GM21576 (cell line): ENCODE results near the gene MFN2.
"Not testable (repeated sequence)": the region's sequence is repeated elsewhere in the genome, so short reads cannot be mapped to it uniquely, and the experiment has no call there.

Experiments
- ATAC-seq: cut with Tn5 transposase; IDR thresholded peaks from one replicate; pipeline ENCODE4 v1.9.1; 2021; ENCODE audit warnings: mild to moderate bottlenecking, moderate library complexity; ENCODE audit not compliant: unreplicated experiment

The MFN2 gene

DNA sequence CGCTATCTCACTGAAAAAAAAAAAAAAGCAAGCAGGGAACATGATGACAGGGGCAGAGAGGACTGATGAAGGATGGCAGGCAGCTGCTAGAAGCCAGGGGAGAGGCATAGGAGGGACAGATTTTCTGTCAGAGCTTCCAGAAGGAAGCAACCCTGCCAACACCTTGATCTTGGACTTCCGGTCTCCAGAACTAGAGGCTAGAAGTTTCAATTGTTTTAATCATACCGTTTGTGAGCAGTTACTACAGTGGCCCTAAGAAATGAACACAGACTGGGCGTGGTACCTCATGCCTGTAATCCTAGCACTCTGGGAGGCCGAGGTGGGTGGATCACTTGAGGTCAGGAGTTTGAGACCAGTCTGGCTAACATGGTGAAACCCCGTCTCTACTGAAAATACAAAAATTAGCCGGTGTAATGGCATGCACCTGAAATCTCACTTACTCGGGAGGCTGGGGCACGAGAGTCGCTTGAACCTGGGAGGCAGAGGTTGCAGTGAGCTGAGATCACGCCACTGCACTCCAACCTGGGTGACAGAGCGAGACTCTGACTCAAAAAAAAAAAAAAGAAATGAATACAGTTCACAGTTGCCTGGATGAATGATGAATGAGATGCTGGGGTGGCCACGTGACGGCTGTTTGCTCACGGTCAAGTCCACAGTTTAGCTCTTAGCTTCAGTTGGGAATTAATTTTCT, 64.1 kb downstream of the MFN2 start:
- not testable (repeated sequence) for ATAC-seq

DNA sequence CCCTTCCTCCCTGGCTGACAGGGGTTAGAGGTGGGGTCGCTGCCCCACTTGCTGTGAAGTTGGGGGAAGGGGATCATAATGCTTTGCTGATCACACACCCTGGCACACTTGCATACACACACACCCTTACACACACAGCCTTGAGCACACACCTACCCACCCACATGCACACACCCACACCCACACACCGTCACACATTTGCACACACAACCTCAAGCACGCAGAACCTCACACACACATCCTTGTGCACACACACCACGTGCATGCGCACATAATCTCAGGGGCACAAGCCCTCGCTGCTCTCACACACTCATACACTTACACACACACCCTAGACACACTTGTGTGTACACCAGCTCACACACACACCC, 66.5 kb downstream of the MFN2 start:
- peak; percentile 1 for ATAC-seq

DNA sequence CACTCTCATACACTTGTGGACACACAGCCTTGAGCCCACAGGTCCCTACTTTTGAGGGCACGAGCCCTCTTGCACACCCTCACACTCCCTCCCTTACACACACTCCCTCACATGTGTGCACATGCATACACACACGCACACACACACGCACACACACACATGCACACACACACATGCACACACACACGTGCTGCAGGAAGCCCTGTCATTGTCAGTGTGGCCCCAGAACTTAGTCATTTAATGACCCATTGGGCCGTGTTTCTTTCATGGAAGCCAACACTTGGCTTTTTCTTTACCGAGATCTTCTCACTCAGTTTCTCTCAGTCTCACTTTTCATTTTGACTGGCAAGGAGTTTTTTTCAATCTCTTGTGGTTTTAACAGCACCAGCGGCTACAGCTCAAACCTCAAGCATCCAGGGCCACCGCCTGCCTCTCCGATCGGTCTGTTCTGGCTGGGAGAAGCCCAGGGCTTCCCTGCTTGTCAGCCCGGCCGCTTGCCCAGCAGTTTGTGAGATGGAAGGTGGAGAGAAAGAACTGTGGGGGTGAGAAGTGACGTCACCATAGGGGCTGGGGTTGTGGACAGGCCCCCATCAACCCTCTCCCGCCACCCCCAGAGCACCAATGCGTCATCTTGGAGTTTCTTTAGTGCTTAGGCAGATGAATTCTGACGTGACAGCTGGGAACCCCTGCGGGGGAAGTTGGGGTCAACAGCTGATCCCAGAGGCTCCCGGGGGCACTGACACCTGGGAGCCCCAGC, 67.1 kb downstream of the MFN2 start:
- peak; percentile 30 for ATAC-seq

DNA sequence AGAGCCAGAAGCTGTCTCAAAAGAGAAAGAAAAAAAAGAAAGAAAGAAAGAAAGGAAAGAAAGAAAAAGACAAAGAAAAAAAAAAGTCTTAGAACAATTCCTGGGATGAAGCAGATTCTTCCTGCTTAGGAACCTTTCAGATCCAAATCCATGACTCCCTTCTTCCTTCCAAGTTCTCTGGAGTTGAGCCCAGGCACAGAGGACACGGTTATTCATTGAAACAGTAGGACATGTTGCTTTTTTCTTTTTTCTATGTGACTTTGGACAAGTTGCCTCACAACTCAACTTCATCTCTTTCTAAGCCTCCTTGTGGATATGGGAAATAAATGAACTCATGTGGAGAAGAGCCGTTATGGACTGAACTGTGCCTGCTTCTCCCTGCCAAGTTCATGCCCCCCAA, 68.1 kb downstream of the MFN2 start:
- no peak for ATAC-seq

DNA sequence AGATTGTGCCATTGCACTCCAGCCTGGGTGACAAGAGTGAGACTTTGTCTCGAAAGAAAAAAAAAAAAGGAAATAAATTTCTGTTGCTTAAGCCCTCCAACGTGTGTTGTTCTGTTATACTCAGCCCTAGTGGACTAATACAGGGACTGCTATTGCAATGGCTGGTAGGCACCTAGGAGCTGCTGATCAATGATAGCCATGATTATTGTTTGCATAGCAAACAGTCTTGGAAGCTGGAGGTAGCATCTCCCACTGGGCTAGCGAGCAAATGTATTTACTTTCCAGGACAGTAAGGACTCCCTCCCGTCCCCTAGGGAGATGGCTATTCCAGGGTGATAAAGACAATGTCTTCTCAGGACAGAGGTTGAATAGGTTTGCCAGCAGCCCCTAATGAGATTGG, 69.4 kb downstream of the MFN2 start:
- no peak for ATAC-seq

DNA sequence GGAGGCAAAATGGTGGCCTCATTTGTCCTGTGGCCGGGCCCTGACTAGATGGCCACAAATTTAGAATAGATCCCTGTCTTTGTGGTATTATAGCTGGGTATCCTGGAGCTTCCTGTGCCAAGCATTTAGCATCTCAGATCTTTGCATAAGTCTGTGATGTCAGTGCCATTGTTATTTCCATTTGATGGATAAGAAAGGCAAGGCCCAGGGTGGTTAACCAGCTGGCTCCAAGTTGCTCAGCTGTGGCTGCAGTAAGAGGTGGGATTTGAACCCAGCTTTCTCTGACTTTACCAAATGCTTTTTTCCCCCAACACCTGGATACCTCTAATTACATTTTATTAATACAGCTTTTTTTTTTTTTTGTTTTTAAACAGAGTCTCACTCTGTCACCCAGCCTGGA, 71.1 kb downstream of the MFN2 start:
- no peak for ATAC-seq

DNA sequence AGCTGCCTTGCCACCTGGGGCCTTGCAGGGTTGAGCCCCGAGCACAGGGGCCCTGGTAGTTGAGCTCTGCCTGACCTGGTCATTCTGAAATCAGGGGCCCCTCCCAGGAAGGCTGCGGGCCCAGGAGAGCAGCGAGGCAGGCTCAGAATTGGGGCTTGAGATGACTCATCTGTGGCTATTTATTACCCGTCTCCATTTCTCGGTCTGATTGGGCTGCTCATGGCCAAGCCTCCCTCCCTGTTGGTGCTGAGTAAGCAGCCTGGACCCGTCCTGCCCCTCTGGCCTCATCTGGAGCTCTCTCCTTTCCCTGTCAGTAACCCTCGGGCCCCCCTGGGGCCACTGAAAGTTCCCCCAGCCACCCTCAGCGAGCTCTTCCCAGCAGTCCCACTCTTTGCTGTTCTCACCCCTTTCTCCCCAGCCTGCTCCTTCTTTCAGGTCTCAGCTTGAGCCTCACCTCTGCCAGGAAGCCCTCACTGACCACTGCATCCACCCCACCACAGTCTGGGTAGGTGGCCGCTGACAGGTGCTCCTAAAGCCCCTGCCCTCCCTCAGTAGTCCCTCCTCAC, 71.8 kb downstream of the MFN2 start:
- peak; percentile 66 for ATAC-seq

DNA sequence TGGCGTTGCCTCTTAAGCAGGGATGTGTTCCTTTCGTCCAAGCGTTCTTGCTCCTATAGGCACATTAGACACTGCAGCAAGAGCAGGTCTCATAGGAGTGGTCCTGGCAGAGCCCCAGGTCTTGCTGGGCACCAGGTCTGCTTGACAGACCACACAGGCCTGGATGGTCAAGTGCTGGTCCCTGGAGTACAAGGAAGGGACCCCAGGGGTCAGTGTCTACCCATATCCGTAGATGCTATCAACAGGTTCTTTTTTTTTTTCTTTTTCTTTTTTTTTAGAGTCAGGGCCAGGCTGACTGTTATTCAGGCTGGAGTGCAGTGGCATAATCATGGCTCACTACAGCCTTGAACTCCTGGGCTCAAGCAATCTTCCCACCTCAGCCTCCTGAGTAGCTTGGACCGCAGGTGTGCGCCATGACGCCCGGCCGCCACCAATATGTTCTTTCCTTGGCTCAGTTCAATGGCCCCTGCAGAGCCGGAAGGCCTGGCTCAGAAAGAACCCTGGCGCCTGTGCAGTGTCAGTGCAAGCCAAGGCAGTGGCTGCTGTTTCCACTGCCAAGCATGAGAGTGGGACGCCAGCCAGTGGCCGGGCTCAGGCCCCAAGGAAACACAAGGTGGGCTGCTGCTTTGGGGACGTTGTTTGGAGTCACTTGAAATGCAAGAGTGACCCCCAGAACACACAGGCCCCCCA, 72.9 kb downstream of the MFN2 start:
- ATAC-seq = no peak

DNA sequence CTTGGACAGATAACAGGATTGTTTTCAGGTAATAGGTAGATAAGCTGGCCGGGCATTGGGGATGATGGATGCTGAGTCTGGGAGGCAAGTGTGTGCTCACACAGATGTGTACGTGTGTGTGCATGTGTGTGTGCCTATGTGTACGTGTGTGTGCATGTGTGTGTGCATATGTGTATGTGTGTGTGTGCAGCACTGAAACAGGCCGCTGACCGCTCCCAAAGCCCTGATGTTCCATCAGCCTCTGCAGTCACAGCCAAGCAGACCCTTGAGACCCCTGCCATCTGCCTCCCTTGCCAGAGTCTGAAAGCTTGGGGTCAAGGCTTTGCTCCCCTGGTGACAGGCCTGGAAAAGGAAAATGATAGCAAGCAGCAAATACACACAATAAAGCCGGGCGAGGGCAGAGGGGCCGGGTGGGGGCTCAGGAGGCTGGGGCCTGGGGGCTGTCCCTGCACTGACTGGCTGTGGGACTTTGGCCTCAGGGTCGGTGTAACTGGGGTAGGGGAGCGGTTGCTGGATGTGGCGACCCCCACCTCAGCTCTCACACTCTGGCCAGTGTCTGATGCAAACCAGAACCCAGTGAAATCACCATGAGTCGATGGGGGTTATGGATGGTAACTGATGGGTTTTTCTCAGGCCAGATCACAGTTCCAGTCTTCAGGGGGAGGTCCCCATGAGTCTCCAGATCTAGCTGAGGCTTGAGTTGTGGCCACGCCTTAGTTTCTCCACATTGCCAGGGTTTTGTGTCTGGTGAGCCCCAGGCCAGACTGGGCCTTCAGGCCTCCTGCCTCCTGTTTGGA, 73.7 kb downstream of the MFN2 start:
- no peak for ATAC-seq

DNA sequence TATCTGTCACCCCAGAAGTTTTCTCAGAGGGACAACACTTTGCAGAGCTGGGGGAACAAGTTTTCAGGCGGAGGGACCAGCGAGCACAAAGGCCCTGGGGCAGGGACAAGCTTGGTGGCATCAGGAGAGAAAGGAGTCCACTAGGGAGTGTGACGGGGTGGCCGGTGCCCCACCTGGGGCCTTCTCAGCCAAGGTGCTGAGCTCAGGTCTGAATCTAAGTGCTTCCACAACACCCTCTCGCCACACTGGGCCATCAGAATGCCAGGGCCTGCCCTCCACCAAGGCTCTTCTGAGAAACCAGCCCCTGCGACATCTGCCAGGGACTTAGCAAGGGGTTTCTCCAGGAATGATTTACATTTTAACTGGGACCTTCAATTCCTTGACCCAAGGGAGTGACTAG, 75.0 kb downstream of the MFN2 start:
- ATAC-seq = no peak

DNA sequence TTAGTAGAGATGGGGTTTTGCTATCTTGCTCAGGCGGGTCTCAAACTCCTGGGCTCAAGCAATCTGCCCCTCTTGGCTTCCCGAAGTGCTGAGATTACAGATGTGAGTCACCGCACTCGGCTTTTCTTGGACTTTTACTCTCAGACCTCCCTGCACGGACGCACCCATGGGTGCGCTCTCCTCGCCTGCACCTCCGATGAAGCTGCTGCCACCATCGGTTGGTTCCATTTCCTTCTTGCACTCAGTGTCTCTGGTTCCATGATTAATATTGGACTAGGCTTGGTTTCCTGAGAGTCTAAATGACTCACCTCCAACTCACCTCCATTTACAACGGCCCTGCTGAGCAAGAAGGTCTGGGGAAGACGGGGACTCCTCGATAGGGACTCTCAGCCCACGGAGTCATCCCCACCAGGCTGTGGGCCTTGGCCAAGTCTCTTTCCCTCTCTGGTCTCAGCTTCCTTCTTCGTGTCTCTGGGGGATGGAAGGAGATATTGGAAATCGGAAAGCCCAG, 76.1 kb downstream of the MFN2 start:
- no peak for ATAC-seq

DNA sequence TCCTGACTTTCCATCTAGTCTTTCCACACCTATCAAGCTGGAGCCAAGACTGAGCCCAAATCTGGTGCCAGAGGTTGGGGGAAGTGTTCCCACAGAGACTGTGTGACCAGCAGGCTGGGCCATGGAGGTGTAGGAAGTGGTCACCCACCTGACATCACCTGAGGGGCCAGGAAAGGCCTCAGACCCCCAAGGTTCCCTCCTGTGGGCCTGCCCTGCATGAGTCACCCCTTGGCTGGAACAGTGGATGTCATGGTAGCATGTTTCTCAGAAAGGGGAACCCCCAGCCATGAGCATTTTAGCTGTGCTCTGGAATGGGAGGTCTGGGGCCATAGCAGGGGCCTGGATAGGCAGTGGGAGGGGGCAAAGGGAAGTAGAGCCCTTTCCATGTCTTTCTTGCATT, 77.1 kb downstream of the MFN2 start:
- no peak for ATAC-seq

DNA sequence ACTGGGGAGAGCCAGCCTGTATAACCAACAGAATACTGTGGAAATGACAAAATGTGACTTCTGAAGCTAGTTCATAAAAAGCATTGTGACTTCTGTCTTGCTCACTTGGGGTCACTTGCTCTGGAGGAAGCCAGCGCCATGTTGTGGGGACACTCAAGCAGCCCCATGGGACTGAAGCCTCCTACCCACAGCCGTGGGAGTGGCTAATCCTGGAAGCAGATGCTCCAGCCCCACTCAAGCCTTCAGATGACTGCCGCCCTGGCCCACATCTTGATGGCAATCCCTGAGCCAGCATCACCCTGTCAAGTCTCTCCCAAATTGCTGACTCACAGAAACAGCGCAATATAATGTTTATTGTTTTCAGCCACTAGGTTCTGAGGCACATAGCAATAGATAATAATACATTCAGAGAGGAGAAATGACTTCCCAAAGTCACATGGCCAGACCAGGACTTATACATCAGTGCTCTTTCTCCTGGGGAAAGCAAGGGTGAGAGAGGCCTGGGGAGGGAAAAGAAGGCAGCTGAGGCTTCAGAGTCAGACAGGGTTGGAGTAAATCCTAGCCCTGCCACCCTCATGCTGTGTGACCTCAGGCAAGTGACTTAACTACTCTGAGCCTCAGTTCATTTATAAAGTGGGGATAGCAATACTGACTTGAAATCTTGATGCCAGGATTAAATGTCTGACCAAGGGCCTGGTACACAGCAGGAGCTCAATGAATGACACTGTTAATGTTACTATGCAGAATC, 77.9 kb downstream of the MFN2 start:
- no peak for ATAC-seq

DNA sequence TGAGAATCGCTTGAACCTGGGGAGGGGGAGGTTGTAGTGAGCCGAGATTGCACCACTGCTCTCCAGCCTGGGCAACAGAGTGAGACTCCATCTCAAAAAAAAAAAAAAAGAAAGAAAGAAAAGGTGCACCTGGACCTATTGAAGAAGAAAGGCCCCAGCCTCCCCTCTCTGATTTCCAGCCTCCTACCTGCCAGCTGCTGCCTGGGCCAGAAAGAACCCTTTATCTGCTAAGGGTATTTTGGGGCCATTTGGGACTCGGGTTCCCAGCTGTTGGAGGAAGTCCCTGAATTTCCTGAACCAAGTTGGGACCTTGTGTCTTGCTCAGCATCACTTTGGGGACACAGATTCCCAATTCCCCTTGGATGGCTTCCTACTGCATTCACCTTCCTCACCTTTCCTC, 79.0 kb downstream of the MFN2 start:
- ATAC-seq = no peak

DNA sequence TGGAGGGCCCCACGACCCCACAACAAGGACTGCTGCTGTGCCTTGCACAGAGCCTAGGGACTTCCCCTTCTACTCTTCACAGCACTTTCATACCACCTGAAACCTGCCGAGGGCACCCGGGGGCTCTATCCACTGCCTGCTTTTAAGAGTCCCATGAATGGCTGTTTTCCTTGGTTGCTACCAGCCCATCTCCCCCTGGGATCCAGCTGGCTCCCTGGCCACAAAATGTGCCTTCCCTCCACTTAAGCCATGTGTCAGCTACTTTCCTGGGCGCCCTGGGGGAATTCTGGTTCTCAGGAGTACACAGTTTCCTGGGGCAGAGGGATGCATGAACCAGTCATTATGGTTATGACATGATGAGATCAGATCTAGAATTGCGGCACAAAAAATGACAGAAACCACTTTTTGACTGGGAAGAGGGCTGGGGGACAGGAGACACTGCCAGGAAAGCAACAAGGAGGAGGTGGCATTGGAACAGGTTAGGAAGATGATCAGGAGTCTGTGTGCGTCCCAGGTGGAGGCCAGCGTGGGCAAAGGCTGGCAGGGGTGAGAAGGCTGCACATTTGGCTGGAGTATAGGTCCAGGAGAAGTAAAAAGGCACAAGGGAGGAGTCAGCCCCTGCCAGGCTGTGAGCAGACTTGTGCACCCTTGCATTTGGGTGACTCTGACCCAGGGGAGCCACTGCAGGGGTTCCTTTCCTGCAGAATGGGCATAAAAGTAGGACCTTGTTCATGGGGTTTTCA, 79.6 kb downstream of the MFN2 start:
- peak; percentile 38 for ATAC-seq

DNA sequence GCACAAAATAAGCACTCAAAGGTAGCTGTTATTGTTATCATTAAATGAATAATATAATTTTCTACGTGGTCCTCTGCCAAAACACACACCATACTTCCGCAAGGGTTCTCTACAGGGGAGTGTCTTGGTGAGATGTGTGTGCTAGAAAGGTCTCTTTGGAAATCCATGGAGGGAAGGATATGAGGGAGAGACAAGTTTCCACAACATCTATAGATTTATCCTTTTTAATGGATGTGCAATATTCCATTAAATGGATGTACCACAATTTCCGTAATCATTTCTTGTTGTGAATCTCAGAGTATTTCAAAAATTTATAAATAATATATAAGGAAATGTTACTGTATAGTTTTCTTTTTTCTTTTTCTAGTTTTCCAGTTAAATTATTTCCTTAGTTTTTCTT, 80.3 kb downstream of the MFN2 start:
- no peak for ATAC-seq
